Neural progenitor cell (in vitro differentiated cells): ENCODE measurements around the gene POFUT2.

Experiments
- EZH2 ChIP-seq: fragments of 200-600 bp; sonication (generic); IDR thresholded peaks from 2 replicates; pipeline ENCODE4 v1.6.1; 2017; ENCODE audit warnings: antibody characterized with exemption, mild to moderate bottlenecking, moderate library complexity
- TF ChIP-seq, protein P1 (sequence below): fragments of 200-600 bp; sonication (generic); IDR thresholded peaks from 2 replicates; pipeline ENCODE4 v1.5.1; 2017; ENCODE audit warnings: antibody characterized with exemption, mild to moderate bottlenecking

DNA sequence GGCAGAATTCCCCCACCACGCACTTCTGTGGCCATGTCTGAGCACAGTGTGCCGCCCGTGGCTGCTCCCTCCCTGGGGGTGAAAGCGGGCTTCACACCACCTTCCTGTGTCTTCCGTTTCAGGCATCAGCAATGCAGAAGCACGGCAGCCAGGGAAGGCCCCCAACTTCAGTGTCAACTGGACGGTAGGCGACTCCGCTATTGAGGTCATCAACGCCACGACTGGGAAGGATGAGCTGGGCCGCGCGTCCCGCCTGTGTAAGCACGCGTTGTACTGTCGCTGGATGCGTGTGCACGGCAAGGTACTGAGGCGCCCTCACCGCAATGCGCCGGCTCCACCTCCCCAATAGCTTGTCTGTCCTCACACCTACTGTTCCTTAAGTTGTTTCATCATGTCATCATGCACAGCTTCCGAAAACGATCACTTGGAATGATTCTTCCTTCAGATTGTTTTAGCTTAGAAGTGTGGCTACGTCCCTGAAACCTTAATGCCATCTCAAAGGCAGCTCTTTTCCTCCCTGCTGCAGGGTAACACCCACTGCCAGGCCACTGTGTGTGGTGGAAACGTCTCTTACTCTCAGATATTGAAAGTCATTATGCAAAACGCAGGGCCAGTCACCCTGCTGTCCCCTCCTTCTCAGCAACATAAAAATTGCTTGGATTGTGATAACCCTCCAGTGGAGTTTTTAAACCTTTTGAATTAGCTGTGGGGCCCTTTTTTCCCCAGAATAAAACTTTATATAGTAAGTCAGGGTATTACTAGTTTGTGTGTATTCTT is 66.8 kb downstream of the POFUT2 start:
- TF ChIP-seq, protein P1, sequence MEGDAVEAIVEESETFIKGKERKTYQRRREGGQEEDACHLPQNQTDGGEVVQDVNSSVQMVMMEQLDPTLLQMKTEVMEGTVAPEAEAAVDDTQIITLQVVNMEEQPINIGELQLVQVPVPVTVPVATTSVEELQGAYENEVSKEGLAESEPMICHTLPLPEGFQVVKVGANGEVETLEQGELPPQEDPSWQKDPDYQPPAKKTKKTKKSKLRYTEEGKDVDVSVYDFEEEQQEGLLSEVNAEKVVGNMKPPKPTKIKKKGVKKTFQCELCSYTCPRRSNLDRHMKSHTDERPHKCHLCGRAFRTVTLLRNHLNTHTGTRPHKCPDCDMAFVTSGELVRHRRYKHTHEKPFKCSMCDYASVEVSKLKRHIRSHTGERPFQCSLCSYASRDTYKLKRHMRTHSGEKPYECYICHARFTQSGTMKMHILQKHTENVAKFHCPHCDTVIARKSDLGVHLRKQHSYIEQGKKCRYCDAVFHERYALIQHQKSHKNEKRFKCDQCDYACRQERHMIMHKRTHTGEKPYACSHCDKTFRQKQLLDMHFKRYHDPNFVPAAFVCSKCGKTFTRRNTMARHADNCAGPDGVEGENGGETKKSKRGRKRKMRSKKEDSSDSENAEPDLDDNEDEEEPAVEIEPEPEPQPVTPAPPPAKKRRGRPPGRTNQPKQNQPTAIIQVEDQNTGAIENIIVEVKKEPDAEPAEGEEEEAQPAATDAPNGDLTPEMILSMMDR: no peak
- TF ChIP-seq EZH2: no peak
